Omental fat pad (tissue), 4 donors: ENCODE data around the gene ZNF333. TPM values are rescaled to one million over a fixed set of nuclear protein-coding genes. Genes with fewer than 3 reads are reported as not detected.

Experiments
- ATAC-seq: fragments of 150-250 bp; one replicate; pipeline ENCODE4 v1.9.1; 2016; ENCODE audit warnings: mild to moderate bottlenecking, moderate library complexity; ENCODE audit not compliant: low FRiP score
- DNase-seq: peaks from one replicate; pipeline ENCODE4 v3.0.0-alpha.2; 2019; ENCODE audit warnings: low spot score
- CTCF ChIP-seq, 3 donors: fragments of 450-650 bp; IDR thresholded peaks; one replicate each; pipeline ENCODE4 v1.5.1; 2016 to 2017; ENCODE audit warnings: antibody characterized with exemption in 3 of 3, mild to moderate bottlenecking in 3 of 3, moderate library complexity in 2 of 3
- total RNA-seq, 4 donors: library from RNA; depleted of rRNA; stranded (reverse); fragments of >200 nt; gene quantifications; one replicate each; pipeline ENCODE4 v1.1.0, GENCODE V29; 2016

ZNF333 gene
- total RNA-seq, 4 donors from 2014 or later = 13.0 to 35.2 (median 25.0) TPM

- DNase-seq (no peak), ATAC-seq (no peak)
- TF ChIP-seq CTCF (IDR thresholded peaks at IDR 0.05) = no peak
Observed at GRCh38 chr19:14719162-14719561, 29.3 kb downstream of the ZNF333 start.

GRCh38 chr19:14722127-14722526, 32.3 kb downstream of the ZNF333 start:
- DNase-seq (no peak), ATAC-seq (no peak)
- no peak for TF ChIP-seq CTCF (IDR thresholded peaks at IDR 0.05)

GRCh38 chr19:14728595-14728994, 38.7 kb downstream of the ZNF333 start:
- ATAC-seq (no peak), DNase-seq (no peak)
- no peak for TF ChIP-seq CTCF (IDR thresholded peaks at IDR 0.05)

- TF ChIP-seq CTCF (IDR thresholded peaks at IDR 0.05) = no peak
- no peak for DNase-seq
- ATAC-seq = no peak
Observed at GRCh38 chr19:14731200-14731599, 41.4 kb downstream of the ZNF333 start.

- no peak for ATAC-seq
- DNase-seq = no peak
- no peak for TF ChIP-seq CTCF (IDR thresholded peaks at IDR 0.05)
Observed at GRCh38 chr19:14732510-14732909, 42.7 kb downstream of the ZNF333 start.

- TF ChIP-seq CTCF (IDR thresholded peaks at IDR 0.05) = no peak
- ATAC-seq = no peak
- DNase-seq = no peak
Observed at GRCh38 chr19:14733574-14733973, 43.7 kb downstream of the ZNF333 start.

GRCh38 chr19:14735915-14736314, 46.1 kb downstream of the ZNF333 start:
- no peak for TF ChIP-seq CTCF (IDR thresholded peaks at IDR 0.05)
- DNase-seq = no peak
- no peak for ATAC-seq
